Body of pancreas (tissue), 4 donors: ENCODE results near the gene SRGAP1.

ENCODE experiments used
- CTCF ChIP-seq, 7 experiments: fragments of 450-650 bp in 4 of 7; fragments of 200-600 bp in 3 of 7; sonication (generic) in 3 of 7; IDR thresholded peaks; one replicate each; pipeline ENCODE4 v1.5.1; 2016 to 2019; ENCODE audit warnings: antibody characterized with exemption in 7 of 7
- POLR2A ChIP-seq, 3 donors: fragments of 450-650 bp; IDR thresholded peaks; one replicate each; pipeline ENCODE4 v1.6.1; 2016; ENCODE audit warnings: antibody characterized with exemption in 3 of 3, mild to moderate bottlenecking in 2 of 3

DNA sequence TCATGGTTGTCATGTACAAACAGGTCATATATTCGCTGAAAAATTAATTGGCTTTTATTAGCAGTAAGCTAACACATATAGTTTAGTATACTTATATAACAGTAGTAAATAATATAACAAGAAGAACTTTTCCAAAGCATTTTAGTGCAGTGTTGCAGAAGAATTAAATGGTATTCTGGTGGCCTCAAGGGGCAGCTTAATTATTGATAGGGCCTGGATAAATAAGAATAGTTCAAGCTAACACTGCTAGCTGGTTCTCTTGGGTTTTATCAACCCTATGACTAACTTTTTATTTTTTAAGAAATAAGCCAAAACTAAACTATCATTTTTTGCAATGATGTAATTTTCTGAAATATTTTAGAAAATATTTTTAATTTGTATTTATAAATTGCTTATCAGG, 152.1 kb downstream of the SRGAP1 start:
- TF ChIP-seq CTCF (IDR thresholded peaks at IDR 0.05) (no peak), POLR2A (IDR thresholded peaks at IDR 0.05) (no peak)
